HTERT RPE-1 (cell line): ENCODE measurements around the gene ASTL.

Source experiments
- in situ Hi-C: fragments of 300-500 bp; cut with MboI; formaldehyde crosslinking; loops from 4 replicates; pipeline ENCODE4 v1.14.3; 2020; ENCODE audit warnings: low sequenced_read_pairs

Gene ASTL

DNA sequence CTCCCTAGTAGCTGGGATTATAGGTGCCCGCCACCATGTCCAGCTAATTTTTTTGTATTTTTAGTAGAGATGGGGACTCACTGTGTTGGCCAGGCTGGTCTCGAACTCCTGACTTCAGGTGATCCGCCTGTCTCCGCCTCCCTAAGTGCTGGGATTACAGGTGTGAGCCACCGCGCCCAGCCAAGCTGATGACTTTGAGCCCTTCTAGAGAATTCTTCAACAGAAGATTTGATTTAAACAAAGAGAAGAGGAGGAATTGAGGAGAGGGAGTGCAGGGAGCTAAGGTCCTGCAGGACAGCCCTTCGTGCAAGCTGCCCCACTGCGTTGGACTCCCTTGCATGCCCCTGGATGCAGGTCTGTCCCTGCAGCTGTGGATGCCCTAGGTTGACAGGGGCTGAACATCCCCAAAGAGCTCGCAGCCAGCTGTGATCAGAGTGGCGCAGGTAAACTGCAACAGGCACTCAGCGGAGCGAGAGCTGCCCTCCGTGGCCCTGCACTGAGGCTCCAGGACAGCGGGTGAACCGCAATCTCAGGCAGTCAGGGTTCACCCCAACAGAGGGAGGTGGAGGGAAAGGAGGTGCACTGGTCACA, 35.6 kb downstream of the ASTL start:
- in situ Hi-C loops: no loop called here

DNA sequence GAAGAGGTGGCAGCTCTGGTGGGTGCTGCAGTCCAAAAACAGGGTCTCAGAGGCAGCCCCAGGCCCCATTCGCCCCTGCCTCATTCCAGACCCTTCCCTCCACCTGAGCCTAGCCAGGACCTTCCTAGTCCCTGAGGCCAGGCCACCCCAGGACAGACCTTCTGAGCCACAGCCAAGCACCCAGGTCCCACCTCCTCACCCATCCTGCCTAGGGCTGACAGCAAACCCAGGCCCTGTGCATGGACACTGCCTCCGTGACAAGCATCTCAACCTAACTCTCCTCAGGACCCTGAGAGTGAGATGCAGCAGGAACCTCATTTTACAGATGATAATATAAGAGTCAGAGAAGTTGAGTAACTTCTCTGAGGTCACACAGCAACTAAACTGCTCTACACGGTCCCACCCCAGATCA, 37.4 kb downstream of the ASTL start:
- in situ Hi-C loops: no loop called here

DNA sequence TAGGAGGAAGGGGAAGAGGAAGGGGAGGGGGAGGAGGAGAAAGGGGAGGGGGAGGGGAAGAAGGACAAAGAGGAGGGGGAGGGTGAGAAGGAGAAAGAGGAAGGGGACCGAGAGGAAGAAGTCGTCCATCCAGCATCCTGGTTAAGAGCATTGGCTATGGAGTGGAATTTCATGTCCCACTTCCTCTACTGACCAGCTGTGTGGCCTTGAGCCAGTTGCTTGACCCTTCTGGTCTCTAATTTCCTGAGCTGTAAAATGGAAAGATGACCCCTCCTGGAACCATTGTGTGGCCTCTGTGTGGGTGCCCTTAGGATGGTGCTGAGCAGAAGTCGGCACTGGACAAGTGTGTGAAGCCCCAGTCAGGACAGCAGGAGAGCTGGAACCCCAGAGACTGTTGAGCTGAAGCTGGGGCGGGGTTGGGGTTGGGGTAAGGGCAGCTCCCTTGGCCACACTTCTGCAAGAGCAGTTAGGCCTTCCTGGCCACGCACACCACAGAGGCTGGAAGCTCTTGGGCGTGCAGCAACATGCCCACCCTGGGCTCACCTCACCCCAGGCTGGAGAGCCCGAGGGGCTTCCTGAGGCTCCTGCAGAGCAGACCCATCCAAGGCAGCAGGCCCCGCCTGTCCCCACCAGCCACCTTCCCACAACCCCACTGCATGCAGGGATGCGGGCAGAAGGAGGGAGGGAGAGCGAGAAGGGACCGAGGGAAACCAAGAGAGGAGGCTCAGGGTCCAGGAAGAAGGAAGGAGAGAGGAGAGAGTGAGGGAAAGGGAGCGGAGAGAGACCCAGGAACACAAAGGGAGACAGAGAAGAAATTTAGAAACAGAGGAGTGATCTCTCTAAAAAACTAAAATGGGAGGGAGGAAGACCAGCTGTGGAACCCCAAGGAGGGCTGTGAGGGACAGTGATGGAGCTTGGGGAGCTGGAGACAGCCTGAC, 38.2 kb downstream of the ASTL start:
- in situ Hi-C loops: no loop called here

DNA sequence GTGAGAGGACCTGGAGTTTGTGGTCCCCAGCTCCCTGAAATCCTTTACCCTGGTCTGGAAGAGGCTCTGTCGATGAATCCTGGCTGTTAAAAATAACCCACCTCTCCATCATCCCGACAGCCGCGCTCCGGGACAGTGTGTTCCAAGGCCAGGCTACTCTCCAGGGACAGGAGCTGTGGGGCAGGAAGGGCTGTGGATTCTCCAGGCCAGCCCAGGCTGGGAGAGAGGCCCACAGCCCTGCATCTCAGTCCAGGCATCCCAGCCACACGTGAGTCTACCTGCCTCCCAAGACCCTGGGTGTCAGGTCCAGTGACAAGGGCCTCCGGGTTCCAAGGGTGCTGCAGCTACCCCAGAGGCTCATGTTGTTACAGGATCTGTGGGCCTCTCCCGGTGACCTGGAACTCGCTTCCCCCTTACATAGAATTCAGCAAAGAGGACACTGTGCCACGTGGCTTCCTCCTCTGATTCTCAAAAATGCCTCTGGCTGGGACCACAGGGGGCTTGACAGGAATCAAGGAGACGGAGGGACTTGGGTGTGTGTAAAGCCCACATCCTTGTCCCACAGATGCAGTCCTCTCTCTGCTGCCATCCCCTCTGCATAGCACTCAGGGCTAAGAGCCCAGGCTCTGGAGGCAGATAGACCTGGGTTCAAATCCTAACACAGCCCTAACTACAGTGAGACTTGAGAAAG, 39.3 kb downstream of the ASTL start:
- in situ Hi-C loops: no loop called here

DNA sequence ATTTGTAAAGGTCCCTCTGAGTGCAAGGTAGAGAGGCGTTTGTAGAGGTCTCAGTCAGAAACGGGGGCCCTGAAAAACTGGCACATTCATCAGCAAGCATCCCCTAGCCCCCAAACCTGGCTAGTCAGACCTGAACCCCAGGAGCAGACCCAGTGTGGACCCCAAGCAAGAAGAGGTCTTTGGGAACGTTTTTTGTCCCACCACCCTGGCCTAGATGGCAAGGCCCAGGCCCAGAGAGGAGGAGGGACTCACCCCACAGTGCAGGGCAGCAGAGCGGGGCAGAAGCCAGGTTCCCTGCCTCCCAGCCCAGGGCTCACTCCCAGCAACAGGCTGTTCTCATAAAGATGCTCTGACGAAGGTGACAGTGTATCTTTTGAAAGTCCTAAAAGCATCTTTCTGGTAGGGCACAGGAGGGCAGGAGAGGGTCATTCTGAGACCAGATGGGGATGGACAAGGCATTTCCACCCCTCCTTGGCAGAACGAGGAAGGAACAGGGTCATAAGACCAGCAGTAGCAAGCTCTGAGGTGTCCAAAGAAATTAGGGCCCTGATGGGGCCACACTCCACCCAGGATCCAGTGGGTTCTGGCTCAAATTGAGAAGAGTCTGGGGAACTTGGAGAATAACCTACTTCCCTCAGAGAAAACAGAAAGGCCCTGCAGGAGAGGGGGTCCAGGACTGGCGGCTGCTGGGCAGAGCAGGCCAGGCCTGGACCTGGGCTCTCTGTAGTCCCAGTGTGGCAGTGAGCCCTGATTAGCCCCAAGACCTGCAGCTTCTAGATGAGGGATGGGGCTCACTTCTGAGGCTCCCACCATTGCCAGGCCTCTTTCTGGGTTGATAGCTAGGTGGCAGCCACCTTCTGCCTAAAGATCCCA, 40.1 kb downstream of the ASTL start:
- in situ Hi-C loops: no loop called here

DNA sequence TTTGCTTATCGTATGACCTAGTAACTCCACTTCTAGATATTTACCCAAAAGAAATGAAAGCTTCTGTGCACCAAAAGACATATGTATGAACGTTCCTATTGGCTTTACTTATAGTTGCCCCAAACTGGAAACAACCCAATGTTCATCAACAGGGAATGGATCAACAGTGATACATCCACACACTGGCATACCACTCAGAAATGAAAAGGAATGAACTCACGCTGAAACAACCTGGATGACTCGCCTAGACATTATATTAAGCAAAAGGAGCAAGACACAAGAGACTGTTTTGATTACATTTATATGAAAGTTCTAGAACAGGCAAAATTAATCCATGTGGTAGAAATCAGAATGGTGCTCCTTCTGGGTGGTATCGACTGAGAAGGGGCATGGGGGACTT, 40.9 kb downstream of the ASTL start:
- in situ Hi-C loops: no loop called here

DNA sequence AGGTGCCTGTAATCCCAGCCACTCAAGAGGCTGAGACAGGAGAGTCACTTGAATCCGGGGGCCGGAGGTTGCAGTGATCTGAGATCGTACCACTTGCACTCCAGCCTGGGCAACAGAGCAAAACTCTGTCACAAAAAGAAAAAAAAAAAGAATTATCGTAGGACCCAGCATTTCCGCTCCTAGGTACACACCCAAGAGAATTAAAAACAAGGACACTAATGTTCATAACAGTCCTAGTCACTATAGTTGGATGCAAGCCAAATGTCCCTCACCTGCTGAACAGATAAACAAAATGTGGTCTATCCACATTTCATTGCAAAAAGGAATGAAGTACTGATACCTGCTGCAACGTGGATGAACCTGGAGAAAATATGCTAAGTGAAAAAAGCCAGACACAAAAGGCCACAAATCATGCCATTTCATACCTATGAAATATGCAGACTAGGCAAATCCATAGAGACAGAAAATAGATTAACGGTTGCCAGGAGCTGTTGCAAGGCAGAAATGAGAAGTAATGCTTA, 43.1 kb downstream of the ASTL start:
- in situ Hi-C loops: no loop called here

DNA sequence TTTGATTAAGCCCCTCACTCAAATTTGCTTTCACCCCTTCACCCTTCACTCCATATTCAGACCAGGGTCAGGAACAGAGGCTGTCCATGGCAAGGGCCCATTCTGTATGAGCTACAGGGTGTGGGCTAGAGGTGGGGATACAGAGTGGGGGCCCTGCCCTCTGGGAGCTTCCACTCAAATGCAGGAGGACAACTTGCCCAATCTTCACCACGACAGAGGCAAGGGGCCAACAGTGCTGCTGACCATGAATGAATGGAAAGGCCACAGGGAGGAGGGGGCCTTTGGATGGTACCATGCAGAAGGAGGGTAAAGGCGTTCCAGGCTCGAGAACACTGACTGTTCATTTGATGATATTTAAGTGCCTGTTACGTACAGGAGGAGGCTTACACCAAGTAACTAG, 44.8 kb downstream of the ASTL start:
- in situ Hi-C loops: no loop called here

DNA sequence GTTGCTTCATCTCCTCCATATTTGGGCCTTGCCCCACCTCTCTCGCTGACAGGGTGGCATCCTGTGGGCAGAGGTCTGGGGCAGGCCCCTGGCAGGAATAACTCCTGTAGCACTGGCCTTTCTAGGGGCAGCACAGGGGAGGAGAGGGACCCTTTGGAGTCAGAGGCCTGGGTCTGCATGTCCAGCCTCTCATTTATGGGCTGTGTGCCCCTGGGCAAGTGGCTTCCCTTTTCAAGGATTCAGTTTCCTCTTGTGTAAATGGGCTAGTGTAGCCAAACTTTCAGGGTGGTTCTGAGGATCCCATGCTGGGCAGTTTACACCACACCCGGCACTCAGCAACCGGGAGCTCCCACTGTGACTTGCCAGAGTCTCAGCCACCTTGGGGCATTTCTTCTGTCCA, 45.4 kb downstream of the ASTL start:
- in situ Hi-C loops: no loop called here

DNA sequence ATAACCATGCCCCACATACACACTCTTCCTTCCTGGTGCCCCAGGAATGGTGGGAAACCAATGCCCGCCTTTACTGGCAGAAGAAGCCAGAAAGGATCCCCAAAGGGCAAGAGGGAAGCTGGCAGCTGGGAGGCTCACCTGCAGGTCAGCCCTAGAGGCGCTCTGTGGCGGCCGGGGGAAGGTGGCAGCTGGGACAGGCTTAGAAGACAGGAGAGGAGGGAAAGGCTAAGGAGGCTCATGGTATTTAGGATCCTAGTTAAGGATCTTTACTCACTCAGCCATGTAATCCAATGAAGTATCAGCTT, 45.8 kb downstream of the ASTL start:
- in situ Hi-C loops: no loop called here

DNA sequence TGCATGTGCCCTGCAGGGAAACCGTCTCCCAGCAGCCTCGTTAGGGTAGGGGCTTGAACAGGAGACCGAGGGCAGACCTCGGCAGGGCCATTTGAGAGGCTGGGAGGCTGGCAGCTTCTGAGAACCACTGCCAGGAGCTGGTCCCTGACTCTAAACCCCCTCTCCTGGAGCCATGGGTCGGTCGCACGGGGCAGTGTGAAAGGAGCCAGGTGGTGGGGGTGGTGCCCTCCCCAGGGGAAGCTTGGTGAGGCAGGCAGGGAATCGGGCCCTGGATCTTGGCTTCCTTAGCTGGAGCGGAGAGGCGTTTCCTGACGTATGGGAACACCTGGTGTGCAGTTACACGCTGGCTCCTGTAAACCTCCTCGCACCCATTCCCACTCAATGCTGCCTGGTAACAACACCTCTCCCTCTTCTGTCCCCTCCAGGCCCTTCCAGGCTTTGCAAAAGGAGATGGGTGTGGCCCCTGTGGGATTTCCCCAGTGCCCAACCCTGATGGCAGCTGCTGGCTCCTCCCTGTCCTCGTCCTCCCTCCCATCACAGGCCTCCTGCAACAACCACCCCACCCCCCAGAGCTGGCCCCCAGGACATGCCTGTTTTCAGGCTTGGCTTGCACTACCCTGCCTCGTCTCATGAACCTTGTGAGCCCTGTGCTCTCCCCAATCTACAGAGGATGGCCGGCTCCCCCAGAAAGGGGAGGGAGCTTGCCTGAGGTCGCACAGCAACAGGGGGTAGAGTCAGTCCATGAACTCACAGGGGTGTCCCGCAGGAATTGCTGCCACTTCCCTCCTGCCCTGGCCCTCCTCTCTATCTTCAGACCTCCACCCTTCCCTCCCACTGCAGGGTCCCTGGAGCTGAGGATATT, 46.4 kb downstream of the ASTL start:
- in situ Hi-C loops: no loop called here

DNA sequence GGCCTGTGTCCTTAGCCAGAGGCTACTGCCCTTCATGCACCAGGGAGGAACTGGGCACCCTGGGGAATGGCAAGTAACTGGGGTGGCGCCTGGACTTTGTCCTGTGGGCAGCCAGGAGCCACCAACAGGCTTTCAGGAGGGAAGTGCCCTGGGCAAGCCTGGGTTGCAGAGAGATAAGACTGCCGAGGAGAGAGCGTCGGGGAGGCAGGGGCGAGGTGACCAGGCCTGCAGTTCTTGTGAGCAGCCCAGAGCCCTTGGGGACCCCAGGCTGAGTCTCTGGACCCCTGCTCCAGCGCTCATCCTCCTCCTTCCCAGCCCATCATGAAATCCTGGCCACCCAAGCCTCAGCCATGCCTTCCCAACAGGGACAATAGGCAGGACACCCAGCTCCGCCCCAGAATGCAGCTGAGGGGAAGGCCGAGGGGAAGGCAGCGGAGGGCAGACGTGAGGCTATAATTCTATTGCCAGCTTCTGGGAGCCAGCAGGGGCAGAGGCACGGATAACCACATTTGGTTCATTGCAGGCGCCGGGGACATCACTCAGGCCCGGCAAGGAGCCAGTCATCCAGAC, 47.1 kb downstream of the ASTL start:
- in situ Hi-C loops: no loop called here

DNA sequence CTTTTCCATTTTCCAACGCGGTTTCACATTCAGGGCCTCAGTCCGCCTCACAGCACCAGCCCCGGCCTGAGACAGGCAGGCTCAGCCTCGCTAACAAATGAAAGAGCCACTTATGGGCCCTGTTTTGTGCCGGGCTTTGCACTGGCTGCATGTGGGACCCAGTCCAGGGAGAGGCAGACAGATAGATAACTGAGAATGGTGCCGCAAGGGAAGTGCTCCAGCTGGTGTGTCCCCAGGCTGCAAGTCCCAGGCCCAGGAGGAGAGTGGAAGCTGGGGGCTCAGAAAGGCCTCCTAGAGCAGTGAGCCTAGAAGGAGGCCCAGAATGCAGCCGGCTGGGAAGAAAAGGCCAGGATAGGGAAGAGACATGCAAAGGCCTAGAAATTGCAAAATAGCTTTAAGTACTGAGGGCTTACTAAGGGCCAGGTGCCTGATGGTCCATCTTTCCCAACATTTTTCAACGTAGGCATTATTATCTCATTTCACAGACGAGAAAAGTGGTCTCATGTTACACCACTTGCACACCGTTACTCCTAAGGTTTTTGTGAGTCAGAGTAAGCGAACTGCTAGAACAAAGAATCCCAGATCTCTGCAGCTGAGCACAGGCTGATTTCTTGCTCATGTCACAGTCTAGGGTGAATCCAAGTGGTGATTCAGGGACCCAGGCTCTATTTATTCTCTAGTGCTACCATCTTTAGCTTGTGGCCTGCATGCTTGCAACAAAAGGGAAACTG, 47.9 kb downstream of the ASTL start:
- in situ Hi-C loops: no loop called here

DNA sequence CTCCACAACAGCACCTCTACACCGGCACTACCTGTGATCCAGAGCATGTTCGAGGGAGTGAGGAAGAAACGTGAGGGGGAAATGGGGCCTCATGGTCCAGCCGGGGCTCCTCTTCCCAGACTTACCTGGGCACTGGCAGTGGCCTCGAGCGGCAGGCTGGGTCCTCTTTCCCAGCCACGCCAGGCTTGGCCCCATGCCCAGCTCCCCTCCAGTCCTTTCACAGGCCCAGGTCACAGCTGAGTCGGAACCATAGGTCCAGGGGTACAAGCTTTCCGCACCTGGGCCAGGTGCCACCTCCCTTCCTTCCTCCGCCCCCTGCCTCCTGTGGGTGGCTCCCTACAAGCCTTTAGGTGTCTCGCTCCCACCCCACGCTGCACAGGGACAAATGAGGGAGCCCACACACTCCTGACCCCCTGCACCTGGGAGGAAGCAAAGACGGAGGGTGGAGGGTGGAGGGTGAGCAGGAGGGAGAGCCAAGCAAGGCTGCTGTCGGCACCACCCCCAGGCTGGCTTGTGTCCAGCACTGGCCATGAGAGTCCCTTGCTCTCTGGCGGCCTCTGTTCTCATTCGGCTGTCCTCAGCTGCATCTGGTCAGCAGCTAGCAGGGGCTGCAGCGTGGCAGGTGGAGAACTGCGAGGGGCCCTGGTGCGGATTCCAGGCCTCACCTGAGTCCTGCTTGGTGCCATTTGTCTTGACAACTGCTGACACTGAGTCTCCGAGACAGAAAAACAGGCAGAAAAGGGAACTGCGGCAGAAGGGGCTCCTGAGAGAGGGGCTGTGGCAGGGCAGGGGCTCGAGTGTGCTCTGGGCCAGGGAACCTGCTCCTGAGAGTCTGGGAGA, 48.7 kb downstream of the ASTL start:
- in situ Hi-C loops: no loop called here

DNA sequence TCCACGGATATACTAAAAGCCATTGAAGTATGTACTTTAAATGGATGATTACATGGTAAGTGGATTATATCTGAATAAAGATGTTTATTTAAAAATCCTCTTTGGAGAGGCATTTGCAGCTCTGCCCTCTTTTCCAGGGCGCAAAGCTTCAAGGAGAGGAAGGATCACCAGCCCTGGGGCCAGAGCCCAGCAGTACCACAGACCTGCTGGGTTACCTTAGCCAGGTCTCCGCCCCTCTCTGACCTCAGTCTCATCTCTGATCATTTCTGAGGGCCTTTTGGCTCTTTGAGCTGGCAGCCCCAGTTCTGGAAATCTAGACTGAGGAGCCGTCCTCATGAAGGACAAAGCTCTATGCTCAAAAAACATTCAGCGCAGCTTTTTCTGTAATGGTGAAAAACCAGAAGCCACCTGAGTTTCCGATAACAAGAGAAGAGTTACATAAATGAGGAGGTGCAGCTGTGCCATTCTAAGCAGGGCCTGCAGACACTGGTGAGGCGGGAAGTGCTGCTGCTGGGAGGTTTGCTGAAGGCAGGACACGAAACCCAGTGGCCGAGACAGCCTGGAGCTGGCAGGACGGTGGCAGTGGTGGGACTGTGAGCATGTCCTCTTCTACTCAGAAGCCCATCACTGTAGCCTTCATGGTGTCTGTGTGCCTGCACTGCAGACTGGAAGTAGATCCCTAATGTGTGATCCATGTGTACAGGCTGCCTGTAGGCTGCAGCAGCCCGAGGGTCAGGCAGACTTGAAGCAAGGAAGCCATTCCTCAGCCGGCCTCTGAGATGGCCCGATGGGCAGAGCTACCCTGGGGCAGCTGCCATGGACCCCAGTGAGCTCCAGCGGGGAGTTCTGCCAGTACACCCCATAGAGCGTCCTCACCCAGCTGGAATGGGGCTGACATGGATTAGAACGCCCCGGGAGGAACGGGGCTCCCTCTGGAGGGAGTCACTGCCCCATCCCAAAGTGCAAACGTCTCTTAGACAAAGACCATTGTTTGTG, 49.7 kb downstream of the ASTL start:
- in situ Hi-C loops: no loop called here

DNA sequence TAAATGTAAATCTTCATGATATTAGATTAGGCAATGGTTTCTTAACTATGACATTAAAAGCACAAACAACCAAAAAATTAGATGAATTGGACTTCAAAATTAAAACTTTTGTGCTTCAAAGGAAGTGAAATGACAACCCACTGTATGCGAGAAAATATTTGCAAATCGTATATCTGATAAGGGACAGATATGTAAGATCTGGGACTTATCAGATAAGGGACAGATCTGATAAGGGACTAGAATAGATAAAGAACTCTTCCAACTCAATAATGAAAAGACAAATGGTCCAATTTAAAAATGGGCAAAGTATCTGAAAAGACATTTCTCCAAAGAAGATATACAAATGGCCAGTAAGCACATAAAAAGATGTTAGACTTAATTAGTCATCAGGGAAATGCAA, 51.2 kb downstream of the ASTL start:
- in situ Hi-C loops: no loop called here
